ENCODE data around the gene CHST8. TPM values are rescaled to one million over a fixed set of nuclear protein-coding genes. Genes with fewer than 3 reads are reported as not detected.
A peak's percentile ranks its signal among the peaks of the same experiment; 100 is the strongest.
"Not testable (repeated sequence)": the region's sequence is repeated elsewhere in the genome, so short reads cannot be mapped to it uniquely, and the experiment has no call there.

CHST8 gene
- total RNA-seq, 1 experiment from 2014 or later: 33.5 TPM

DNA sequence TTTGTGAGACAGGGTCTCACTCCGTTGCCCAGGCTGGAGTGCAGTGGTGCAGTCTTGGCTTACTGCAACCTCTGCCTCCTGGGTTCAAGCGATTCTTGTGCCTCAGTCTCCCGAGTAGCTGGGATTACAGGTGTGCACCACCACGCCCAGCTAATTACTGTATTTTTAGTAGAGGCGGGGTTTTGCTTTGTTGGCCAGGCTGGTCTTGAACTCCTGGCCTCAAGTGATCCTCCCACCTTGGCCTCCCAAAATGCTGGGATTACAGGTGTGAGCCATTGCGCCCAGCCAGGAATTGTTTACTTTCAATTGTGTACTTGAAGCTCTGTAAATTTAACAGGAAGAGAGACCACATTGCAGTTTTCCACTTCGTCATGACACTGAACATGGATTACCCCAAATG lies 197.3 kb downstream of the CHST8 start:
- peaks cover 20% of the 10 kb centered on the region for H3K4me1 Mint-ChIP-seq
- H3K4me3 Mint-ChIP-seq: peak overlapping the region; percentile 73
- ChIA-PET CTCF (interaction anchor here (1.0 to 1.6 kb wide), 4 partner anchors 24 to 277 kb away, joined by 3 to 12 read pairs (median 8); no protein-coding TSS in a partner anchor), POLR2A (interaction anchor here (0.7 to 1.5 kb wide), 3 partner anchors 22 to 87 kb away, joined by 3 to 8 read pairs (median 8); no protein-coding TSS in a partner anchor)
- 0 out of 2 replicates have a peak, but pooled peaks have one; percentile 26 for TF ChIP-seq ZNF121 (CRISPR knock-in tag; IDR thresholded peaks at IDR 0.05)
- not testable (repeated sequence) for H3K27ac Mint-ChIP-seq; H3K36me3 Mint-ChIP-seq; ATAC-seq; DNase-seq (ENCODE audit: low spot score); H3K9me3 Mint-ChIP-seq
- H3K27me3 Mint-ChIP-seq (ENCODE audit: low read depth): peaks cover 12% of the 10 kb centered on the region

DNA sequence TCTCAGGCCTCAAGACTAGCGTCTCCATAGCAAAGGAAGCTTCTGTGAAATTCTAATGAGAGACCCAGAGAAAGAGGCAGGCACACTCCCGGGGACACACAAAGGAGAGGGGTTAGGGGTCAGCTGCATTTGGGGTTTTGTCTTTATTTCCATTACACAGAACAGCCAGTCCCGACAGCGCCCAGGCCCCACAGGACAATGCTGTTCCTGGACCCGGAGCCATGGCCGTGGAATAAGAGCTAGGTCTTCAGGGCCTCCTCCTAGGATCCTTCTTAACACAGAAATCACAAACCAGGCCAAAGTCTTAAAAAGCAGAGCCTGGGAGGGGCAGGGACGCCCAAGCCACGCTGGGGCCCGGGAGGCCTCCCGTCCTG lies 197.7 kb downstream of the CHST8 start:
- Mint-ChIP-seq H3K4me3 (peak overlapping the region; percentile 73), H3K4me1 (peaks cover 16% of the 10 kb centered on the region), H3K36me3 (no peaks in the 10 kb centered on the region), H3K27ac (no peak overlapping the region), H3K9me3 (no peaks in the 10 kb centered on the region), H3K27me3 (ENCODE audit: low read depth) (peaks cover 12% of the 10 kb centered on the region)
- TF ChIP-seq STAT6 (CRISPR knock-in tag; conservative IDR thresholded peaks at IDR 0.05; ENCODE audit: low read depth) (no peak), TEAD1 (CRISPR knock-in tag; IDR thresholded peaks at IDR 0.05) (no peak), FOXP4 (CRISPR knock-in tag; IDR thresholded peaks at IDR 0.05) (no peak), NFYB (CRISPR knock-in tag; conservative IDR thresholded peaks at IDR 0.05; ENCODE audit: low read depth) (no peak), IRF2 (CRISPR knock-in tag; IDR thresholded peaks at IDR 0.05; ENCODE audit: borderline replicate concordance, low read depth) (no peak), GRHL2 (CRISPR knock-in tag; IDR thresholded peaks at IDR 0.05; ENCODE audit: insufficient replicate concordance, severe bottlenecking) (no peak), ZNF416 (CRISPR knock-in tag; IDR thresholded peaks at IDR 0.05) (no peak), CBFB (CRISPR knock-in tag; IDR thresholded peaks at IDR 0.05; ENCODE audit: low read depth) (no peak)
- TF ChIP-seq, protein P1, sequence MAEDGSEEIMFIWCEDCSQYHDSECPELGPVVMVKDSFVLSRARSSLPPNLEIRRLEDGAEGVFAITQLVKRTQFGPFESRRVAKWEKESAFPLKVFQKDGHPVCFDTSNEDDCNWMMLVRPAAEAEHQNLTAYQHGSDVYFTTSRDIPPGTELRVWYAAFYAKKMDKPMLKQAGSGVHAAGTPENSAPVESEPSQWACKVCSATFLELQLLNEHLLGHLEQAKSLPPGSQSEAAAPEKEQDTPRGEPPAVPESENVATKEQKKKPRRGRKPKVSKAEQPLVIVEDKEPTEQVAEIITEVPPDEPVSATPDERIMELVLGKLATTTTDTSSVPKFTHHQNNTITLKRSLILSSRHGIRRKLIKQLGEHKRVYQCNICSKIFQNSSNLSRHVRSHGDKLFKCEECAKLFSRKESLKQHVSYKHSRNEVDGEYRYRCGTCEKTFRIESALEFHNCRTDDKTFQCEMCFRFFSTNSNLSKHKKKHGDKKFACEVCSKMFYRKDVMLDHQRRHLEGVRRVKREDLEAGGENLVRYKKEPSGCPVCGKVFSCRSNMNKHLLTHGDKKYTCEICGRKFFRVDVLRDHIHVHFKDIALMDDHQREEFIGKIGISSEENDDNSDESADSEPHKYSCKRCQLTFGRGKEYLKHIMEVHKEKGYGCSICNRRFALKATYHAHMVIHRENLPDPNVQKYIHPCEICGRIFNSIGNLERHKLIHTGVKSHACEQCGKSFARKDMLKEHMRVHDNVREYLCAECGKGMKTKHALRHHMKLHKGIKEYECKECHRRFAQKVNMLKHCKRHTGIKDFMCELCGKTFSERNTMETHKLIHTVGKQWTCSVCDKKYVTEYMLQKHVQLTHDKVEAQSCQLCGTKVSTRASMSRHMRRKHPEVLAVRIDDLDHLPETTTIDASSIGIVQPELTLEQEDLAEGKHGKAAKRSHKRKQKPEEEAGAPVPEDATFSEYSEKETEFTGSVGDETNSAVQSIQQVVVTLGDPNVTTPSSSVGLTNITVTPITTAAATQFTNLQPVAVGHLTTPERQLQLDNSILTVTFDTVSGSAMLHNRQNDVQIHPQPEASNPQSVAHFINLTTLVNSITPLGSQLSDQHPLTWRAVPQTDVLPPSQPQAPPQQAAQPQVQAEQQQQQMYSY (CRISPR knock-in tag; IDR thresholded peaks at IDR 0.05): no peak
- ATAC-seq (peak; percentile 8), DNase-seq (ENCODE audit: low spot score) (no peak)
- ChIA-PET CTCF (interaction anchor here (1.0 to 1.8 kb wide), 4 partner anchors 25 to 277 kb away, joined by 3 to 12 read pairs (median 10); no protein-coding TSS in a partner anchor), POLR2A (interaction anchor here (0.7 to 1.5 kb wide), 4 partner anchors 21 to 87 kb away, joined by 3 to 8 read pairs (median 6); no protein-coding TSS in a partner anchor)

- ATAC-seq: peak; percentile 86
- TF ChIP-seq FOXP4 (CRISPR knock-in tag; IDR thresholded peaks at IDR 0.05) (peak; percentile 57; the same call in 1 of the 2 replicates), ZNF532 (CRISPR knock-in tag; IDR thresholded peaks at IDR 0.05; ENCODE audit: borderline replicate concordance) (no peak), SMAD3 (CRISPR knock-in tag; IDR thresholded peaks at IDR 0.05; ENCODE audit: borderline replicate concordance) (0 out of 2 replicates have a peak, but pooled peaks have one; percentile 24)
These were observed 198.4 kb downstream of the CHST8 start for GRCh38 chr19:33819880-33820781.

More at GRCh38 chr19:33819880-33820781, 198.4 kb downstream of the CHST8 start:
- Mint-ChIP-seq H3K4me3 (peak overlapping the region; percentile 73), H3K27me3 (ENCODE audit: low read depth) (peaks cover 12% of the 10 kb centered on the region), H3K9me3 (no peaks in the 10 kb centered on the region), H3K36me3 (no peaks in the 10 kb centered on the region), H3K4me1 (peaks cover 13% of the 10 kb centered on the region), H3K27ac (no peak overlapping the region)
- CTCF ChIA-PET: interaction anchor here (0.9 to 1.8 kb wide), 6 partner anchors 25 to 276 kb away, joined by 3 to 12 read pairs (median 6); no protein-coding TSS in a partner anchor
- POLR2A ChIA-PET: interaction anchor here (0.7 to 1.5 kb wide), 4 partner anchors 22 to 86 kb away, joined by 3 to 8 read pairs (median 6); no protein-coding TSS in a partner anchor
- peak; percentile 83 for DNase-seq (ENCODE audit: low spot score)

Measured in WTC11 (cell line).